Neural cell (in vitro differentiated cells): Measurements from ENCODE around the gene TOR2A.

Experiments used
- MXI1 ChIP-seq: fragments of 450-650 bp; conservative IDR thresholded peaks from 2 replicates; pipeline ENCODE4 v1.6.1; 2014; ENCODE audit warnings: antibody characterized with exemption, mild to moderate bottlenecking; ENCODE audit not compliant: poor library complexity, severe bottlenecking
- POLR2AphosphoS5 ChIP-seq: IDR thresholded peaks from 2 replicates; pipeline ENCODE4 v1.6.1; 2012
- RAD21 ChIP-seq: fragments of 450-650 bp; conservative IDR thresholded peaks from 2 replicates; pipeline ENCODE4 v1.6.1; 2014; ENCODE audit warnings: antibody characterized with exemption, mild to moderate bottlenecking, moderate library complexity
- TAF1 ChIP-seq: IDR thresholded peaks from 2 replicates; pipeline ENCODE4 v1.6.1; 2012; ENCODE audit warnings: low read depth
- TF ChIP-seq, protein P1 (sequence below): fragments of 450-650 bp; IDR thresholded peaks from 2 replicates; pipeline ENCODE4 v1.5.1; 2014; ENCODE audit warnings: antibody characterized with exemption, mild to moderate bottlenecking, moderate library complexity; ENCODE audit not compliant: poor library complexity, severe bottlenecking
- TF ChIP-seq, protein P2 (sequence below): IDR thresholded peaks from 2 replicates; pipeline ENCODE4 v1.6.1; 2012; ENCODE audit warnings: borderline replicate concordance

DNA sequence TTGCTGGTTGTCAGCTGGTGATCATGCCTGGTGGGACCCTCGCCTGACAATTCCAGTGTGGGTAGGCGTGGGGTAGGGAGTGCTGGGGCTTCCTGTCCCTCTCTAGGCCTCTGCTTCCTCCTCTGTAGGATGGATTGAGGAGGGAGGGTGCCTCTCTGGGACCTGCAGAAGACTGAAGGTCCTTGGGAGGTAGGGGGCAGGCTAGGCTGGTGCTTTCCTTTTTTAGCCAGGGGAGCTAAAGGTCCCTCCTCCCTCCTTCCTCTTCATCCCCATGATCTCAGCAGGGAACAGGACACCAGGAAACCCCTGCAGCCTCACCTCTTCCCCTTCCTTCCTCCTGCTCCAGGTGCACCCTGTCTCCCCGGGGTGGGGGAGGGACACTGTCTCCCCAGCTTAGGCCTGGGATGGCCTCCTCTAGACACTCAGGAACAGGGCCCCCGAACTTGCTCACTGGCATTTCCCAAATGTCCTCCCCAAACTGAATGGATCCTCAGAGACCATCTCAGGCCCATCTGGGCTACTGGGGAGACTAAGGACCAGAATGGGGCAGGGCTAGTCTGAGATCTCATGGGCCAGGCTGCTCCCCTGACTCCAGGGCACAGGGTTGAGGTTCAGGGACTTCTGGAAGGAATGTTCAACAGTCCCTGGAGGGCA is 35.0 kb upstream of the TOR2A start:
- TF ChIP-seq, protein P1, sequence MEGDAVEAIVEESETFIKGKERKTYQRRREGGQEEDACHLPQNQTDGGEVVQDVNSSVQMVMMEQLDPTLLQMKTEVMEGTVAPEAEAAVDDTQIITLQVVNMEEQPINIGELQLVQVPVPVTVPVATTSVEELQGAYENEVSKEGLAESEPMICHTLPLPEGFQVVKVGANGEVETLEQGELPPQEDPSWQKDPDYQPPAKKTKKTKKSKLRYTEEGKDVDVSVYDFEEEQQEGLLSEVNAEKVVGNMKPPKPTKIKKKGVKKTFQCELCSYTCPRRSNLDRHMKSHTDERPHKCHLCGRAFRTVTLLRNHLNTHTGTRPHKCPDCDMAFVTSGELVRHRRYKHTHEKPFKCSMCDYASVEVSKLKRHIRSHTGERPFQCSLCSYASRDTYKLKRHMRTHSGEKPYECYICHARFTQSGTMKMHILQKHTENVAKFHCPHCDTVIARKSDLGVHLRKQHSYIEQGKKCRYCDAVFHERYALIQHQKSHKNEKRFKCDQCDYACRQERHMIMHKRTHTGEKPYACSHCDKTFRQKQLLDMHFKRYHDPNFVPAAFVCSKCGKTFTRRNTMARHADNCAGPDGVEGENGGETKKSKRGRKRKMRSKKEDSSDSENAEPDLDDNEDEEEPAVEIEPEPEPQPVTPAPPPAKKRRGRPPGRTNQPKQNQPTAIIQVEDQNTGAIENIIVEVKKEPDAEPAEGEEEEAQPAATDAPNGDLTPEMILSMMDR: no peak
- no peak for TF ChIP-seq RAD21
- TF ChIP-seq, protein P2, sequence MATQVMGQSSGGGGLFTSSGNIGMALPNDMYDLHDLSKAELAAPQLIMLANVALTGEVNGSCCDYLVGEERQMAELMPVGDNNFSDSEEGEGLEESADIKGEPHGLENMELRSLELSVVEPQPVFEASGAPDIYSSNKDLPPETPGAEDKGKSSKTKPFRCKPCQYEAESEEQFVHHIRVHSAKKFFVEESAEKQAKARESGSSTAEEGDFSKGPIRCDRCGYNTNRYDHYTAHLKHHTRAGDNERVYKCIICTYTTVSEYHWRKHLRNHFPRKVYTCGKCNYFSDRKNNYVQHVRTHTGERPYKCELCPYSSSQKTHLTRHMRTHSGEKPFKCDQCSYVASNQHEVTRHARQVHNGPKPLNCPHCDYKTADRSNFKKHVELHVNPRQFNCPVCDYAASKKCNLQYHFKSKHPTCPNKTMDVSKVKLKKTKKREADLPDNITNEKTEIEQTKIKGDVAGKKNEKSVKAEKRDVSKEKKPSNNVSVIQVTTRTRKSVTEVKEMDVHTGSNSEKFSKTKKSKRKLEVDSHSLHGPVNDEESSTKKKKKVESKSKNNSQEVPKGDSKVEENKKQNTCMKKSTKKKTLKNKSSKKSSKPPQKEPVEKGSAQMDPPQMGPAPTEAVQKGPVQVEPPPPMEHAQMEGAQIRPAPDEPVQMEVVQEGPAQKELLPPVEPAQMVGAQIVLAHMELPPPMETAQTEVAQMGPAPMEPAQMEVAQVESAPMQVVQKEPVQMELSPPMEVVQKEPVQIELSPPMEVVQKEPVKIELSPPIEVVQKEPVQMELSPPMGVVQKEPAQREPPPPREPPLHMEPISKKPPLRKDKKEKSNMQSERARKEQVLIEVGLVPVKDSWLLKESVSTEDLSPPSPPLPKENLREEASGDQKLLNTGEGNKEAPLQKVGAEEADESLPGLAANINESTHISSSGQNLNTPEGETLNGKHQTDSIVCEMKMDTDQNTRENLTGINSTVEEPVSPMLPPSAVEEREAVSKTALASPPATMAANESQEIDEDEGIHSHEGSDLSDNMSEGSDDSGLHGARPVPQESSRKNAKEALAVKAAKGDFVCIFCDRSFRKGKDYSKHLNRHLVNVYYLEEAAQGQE: no peak
- TF ChIP-seq TAF1: no peak
- no peak for TF ChIP-seq POLR2AphosphoS5
- no peak for TF ChIP-seq MXI1
